Measurements from ENCODE around the gene HNRNPCL1.
"Not testable (repeated sequence)": the region's sequence is repeated elsewhere in the genome, so short reads cannot be mapped to it uniquely, and the experiment has no call there.

The HNRNPCL1 gene

DNA sequence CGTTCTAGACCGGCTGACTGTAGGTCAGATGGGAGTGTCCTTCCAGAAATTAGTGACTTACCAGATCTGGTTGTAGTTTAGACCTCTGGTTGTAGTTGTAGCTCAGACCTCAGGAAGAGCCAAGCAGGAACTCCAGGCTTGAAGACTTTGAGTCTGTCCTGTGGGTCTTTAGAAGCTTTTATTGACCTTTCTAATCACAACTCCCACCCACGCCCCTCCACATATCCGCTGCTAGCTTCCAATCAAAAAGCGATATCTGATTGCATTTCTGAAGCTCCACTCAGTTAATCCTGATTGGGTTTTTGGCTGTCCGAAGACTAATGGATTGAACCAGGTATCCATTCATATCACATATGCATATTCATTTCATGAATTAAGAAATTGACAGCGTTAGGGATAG lies at the start of gene HNRNPCL1:
TSS of gene HNRNPCL1 (minus strand) at position 101 of the 400 bp plus-strand sequence. CDS start 431 bp downstream, outside the sequence.
- not testable (repeated sequence) for DNase-seq

DNA sequence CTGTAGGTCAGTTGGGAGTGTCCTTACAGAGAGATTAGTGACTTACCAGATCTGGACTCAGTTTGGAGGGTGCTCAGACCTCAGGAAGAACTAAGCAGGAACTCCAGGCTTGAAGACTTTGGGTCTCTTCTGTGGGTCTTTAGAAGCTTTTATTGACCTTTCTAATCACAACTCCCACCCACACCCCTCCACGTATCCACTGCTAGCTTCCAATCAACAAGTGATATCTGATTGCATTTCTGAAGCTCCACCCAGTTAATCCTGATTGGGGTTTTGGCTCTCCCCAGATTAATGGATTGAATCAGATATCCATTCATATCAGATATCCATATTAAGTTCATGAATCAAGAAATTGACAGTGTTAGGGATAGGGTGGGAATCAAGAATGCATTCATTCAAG lies 49.6 kb upstream of the HNRNPCL1 start, which contains the start of gene PRAMEF10:
TSS of gene PRAMEF10 (minus strand) at position 101 of the 400 bp plus-strand sequence. CDS start 2,423 bp downstream, outside the sequence.
- not testable (repeated sequence) for DNase-seq

DNA sequence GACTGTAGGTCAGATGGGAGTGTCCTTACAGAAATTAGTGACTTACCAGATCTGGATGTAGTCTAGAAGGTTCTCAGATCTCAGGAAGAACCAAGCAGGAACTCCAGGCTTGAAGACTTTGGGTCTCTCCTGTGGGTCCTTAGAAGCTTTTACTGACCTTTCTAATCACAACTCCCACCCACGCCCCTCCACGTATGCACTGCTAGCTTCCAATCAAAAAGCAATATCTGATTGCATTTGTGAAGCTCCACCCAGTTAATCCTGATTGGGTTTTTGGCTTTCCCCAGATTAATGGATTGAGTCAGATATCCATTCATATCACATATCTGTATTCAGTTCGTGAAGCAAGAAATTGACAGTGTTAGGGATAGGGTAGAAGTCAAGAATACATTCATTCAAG lies 37.6 kb upstream of the HNRNPCL1 start, which contains the start of gene PRAMEF4:
TSS of gene PRAMEF4 (minus strand) at position 101 of the 400 bp plus-strand sequence. CDS start 2,807 bp downstream, outside the sequence.
- not testable (repeated sequence) for DNase-seq

DNA sequence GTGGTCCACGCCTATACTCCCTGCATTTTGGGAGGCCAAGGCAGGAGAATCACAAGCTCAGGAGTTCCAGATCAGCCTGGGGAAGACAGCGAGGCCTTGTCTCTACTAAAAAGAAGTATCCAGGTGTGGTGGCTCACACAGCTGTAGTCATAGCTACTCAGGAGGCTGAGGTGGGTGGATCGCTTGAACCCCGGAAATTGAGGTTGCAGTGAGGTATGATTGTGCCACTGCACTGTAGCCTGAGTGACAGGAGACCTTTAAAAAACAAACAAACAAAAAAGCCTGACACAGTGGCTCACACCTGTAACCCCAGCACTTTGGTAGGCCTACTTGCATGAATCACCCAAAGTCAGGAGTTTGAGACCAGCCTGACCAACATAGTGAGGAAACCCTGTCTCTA lies 29.9 kb upstream of the HNRNPCL1 start:
- not testable (repeated sequence) for DNase-seq

DNA sequence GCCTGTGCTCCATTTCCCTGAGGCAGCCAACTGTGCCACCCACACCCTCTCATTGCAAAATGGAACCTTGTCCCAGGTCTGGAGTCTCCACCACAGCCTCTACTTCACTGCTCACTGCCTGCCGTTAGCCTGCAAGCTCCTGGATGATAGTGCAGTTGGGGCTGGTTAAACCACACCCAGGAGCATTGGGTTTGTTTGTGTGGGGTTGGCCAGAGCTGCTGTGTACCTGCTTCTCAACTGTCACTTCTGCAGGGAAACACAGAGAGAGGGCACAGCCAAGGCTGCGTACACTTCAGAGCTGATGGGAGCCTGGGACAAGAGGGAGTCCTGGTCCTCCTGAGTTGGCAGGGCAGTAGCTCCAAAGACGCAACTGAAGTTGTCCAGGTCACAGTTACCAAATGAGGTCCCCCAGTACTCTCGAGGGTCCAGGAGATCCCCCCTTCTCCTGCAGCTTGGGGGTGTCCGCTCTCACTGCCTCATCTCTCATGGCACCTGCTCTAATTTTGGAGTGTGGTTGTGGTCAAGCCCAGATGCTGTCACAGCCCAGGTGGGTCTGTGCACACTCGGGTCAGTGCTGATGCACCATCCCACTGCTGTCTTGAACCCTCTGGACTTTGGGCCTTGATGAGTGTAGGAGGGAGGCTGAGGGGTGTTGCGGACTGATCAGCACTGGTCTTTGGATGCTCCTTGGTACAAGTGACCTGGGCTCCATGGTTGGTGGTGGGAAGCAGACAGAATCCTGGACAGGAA lies 14.8 kb upstream of the HNRNPCL1 start:
- DNase-seq = not testable (repeated sequence)

DNA sequence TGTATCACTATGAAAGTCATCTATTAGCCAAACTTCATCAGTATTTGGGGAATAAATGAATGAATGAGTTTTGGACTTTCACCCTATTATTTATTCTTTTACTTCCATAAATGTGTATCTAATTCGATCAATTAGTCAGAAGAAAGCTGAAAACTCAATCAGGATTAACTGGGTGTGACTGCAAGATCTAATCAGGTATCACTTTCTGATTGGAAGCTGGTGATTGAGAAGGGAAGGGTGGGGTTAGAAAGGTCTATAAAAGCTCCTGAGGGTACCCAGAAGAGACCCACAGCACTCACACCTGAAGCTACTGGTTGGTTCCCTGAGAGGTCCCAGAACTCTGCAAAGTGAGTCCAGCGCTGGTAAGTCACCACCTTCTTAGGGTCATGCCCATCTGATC lies 8.3 kb upstream of the HNRNPCL1 start, which contains the start of gene PRAMEF2:
TSS of gene PRAMEF2 (plus strand) at position 301 of the 400 bp plus-strand sequence. CDS start 1,924 bp downstream, outside the sequence.
- DNase-seq = not testable (repeated sequence)

DNA sequence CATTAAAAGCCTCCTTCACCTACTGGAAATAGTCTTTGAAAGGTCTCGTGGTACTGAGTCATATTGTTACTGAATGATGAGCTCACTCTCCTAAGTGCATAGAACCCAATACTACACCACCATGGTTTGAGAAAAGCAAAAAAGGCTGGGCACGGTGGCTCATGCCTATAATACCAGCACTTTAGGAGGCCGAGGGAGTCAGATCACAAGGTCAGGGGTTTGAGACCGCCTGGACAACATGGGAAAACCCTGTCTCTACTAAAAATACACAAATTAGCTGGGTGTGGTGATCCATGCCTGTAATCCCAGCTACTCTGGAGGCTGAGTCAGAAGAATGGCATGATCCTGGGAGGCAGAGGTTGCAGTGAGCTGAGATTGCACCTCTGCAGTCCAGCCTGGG lies 3.3 kb upstream of the HNRNPCL1 start:
- DNase-seq = no peak

DNA sequence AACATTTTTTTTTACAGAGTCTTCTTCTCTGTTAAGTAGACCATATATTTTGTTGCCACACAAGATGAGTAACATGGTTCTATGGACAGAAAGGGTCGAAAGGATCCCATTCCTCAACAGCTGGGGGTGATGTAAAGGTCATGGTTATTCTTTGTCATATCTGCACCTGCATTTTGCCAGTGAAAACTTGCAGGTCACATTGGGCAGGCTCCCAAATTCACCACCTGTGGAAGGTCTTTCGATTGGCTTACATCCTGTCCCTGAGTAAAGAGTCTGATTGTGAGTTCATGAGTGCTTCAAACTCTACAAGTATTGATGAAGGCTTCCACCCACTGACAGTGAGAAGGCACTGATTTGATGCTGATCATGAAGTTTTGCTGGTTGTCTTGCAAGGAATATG lies 15.3 kb downstream of the HNRNPCL1 start:
- DNase-seq = not testable (repeated sequence)

DNA sequence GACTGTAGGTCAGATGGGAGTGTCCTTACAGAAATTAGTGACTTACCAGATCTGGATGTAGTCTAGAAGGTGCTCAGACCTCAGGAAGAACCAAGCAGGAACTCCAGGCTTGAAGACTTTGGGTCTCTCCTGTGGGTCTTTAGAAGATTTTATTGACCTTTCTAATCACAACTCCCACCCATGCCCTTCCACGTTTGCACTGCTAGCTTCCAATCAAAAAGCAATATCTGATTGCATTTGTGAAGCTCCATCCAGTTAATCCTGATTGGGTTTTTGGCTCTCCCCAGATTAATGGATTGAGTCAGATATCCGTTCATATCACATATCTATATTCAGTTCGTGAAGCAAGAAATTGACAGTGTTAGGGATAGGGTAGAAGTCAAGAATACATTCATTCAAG lies 17.2 kb downstream of the HNRNPCL1 start, which contains the start of gene PRAMEF11:
TSS of gene PRAMEF11 (minus strand) at position 101 of the 400 bp plus-strand sequence. CDS start 2,621 bp downstream, outside the sequence.
- DNase-seq = not testable (repeated sequence)

DNA sequence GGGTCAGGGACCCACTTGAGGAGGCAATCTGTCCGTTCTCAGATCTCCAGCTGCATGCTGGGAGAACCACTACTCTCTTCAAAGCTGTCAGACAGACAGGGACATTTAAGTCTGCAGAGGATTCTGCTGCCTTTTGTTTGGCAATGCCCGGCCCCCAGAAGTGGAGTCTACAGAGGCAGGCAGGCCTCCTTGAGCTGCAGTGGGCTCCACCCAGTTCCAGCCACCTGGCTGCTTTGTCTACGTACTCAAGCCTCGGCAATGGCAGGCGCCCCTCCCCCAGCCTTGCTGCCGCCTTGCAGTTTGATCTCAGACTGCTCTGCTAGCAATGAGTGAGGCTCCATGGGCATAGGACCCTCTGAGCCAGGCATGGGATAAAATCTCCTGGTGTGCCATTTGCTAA lies 29.5 kb downstream of the HNRNPCL1 start:
- not testable (repeated sequence) for DNase-seq

DNA sequence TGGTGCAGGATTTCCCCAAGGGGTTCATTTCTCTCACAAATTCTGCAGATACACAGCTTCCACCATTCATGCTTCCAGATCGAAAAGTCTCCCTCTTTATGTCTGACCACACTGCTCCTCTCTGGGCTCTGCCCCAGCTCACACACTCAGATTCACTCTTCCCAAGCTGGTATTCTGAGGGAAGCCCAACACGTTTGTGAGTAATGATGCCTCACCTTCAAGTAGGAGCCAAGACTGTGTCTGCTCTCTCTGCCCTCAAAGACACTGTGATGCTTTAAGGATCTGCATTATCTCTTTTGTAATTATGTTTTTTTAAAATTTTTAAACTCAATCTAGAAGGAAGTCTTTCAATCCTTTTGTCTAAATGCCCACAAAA lies 37.1 kb downstream of the HNRNPCL1 start:
- no peak for DNase-seq

DNA sequence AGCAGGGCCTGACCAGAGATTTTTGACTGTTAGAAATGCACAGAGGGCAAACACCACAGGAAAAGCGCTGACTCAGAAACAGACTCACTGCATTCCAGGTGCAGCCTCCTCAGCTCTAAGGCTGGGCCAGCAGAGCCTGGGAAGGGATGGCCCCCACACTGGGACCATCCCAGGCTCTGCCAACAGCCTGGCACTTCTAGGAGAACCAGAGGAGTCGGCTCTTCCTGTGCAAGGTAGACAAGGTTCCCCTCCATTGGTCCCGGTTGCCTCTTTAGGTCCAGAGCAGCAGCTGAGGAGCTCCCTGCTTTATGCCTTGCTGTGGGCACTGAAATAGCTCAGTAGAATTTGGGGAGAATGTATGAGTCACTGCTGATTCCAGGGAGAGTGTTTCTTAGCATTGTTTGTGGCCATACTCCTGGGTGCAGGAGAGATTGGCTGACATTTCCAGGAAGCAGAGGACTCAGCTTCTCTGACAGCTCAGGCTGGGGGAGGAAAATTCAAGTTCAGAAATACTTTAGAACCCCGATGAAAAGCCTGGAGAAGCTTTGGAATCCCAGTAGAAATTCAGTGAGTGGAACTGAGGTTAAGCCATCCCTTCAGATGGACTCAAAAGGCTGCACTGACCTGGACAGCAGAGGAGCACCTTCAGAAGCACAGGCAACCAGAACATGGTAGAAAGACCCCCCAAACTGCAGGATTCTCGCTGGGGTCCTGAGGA lies 37.7 kb downstream of the HNRNPCL1 start:
- no peak for DNase-seq

DNA sequence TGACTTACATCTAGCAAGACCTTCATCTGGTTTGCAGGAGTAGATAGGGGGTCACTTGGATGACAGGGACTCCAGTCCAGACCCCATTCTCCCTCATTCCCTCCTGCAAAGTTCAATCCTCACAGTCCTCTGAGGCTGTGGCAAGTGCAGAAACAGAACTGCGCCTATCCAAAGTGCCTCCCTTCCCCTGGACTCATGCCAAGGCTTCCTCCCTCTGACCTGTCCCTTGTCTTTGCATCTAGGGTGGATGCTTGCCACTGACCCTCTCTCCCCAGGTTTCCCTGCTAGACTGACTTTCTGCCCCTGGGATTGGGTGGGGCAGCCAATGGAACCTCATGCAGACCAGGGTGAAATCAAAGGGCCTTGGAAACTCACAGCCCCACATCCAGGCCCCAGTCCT lies 38.6 kb downstream of the HNRNPCL1 start:
- DNase-seq = no peak

DNA sequence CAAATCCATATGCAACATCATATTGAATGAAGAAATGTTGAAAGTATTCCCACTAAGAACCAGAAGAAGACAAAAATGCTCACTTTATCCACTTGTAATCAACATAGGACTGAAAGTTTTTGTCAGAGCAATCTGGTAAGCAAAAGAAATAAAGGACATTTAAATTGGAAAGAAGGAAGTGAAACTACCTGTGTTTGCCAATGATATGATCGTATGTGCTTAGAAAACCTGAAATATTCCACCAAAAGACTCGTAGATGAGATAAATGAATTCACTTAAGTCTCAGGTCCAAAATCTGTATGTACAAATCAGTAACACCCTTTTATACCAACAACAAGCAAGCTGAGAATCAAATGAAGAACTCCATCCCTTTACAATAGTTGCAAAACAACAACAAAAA lies 48.8 kb downstream of the HNRNPCL1 start:
- no peak for DNase-seq

DNA sequence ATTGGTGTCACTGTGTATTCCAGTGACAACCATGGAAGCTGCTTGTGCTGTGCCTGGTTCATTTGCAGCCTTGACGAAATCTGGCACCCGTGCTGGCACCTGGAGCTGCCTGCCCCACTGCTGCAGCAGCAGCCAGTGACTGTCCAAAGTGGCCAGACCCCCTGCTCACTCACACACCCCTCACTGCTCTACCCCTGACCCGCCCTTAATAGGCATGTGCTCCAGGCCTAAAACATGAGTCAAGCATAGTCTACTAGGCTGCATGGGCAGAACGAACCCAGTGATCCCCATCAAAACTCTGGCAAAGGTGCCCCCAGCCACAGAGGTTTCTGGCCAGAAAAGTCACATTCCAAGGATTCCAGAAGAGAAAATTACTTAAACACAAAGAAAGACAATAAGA lies 49.6 kb downstream of the HNRNPCL1 start:
- DNase-seq = no peak

Data from NCI-H2171 (cell line).